HG02840 (cell line): Measurements from ENCODE around the gene TENM4.

Experiments used
- ATAC-seq: cut with Tn5 transposase; IDR thresholded peaks from one replicate; pipeline ENCODE4 v1.9.1; 2021; ENCODE audit warnings: mild to moderate bottlenecking, moderate library complexity, moderate number of reproducible peaks; ENCODE audit not compliant: unreplicated experiment, low FRiP score

TENM4 gene

DNA sequence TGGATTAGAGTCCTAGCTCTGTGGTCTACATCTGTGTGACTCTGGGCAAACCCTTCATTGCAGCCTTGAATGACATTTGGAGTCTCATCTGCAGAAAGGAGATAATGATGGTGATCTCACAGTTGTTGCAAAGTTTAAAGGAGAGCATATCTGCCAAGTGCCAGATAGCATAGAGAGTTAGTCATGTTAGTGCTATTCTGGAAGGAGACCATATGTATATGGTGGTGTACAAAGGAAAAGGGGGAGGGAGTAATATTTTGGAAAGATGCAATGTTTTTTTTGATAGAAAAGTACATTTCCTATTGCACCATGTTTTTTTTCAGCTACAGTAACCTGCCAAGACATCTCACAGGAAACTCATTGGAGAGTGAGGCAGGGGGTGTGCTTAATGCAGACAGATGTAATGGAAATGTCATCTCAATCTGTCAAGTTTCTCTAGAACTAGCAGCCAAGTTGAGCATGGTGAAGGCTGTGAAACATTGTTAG is 774.1 kb downstream of the TENM4 start:
- ATAC-seq: no peak

DNA sequence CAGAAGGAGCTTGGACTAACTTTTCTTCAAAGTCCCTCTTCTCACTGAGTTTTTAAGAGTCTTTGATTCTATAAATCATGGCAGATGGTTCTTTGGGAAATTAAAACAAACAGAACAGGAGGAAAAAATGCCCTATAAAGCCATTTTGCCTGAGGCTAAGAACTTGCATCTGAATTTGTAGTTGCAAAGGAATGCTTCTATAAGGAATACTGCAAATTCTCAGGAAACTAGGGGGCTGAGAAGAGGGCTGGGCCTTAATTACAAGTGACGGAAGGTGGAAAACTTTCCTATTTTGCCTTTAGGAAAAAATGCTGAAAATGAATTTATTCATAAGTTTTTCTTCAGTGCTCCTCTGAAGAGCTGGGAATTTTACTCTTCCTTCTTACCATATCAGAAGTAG is 776.2 kb downstream of the TENM4 start:
- ATAC-seq: no peak

DNA sequence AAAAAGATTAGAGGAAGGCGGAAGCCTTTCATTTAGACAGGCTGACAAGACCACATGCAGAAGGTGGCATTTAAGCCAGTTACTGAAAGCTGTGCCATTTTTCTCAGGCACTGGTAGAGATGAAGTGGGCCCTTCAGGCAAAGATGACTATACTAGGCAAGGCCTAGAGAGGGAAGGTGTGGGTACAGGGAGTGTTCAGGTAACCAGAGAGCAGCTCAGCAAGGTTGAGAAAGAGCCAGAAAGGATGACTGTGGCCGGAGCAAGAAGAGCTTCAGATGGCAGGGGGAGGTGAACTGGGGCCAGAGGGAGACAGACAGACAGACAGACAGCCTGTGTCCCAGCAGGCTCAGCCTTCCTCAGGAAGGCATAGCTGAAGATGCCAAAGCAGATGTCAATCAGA is 778.0 kb downstream of the TENM4 start:
- ATAC-seq: no peak

DNA sequence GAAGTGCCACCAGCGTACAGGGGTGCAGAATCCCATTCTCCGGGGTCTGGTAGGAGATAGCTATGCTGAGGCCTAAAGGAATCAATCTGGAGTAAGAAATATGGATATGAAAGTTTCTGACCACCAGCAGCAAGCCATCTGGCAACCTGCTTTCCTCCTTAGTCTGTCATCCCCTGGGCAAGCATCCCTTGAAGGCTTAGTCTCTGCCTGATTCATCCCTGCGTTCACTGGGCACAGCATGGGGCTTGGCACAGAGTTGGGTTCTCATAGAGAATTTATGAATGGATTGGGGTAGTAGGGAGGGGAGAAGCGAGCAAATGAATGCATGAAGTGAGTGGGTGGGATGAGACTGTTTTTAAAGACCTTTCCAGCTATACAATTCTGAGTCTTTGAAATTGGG is 780.4 kb downstream of the TENM4 start:
- no peak for ATAC-seq

DNA sequence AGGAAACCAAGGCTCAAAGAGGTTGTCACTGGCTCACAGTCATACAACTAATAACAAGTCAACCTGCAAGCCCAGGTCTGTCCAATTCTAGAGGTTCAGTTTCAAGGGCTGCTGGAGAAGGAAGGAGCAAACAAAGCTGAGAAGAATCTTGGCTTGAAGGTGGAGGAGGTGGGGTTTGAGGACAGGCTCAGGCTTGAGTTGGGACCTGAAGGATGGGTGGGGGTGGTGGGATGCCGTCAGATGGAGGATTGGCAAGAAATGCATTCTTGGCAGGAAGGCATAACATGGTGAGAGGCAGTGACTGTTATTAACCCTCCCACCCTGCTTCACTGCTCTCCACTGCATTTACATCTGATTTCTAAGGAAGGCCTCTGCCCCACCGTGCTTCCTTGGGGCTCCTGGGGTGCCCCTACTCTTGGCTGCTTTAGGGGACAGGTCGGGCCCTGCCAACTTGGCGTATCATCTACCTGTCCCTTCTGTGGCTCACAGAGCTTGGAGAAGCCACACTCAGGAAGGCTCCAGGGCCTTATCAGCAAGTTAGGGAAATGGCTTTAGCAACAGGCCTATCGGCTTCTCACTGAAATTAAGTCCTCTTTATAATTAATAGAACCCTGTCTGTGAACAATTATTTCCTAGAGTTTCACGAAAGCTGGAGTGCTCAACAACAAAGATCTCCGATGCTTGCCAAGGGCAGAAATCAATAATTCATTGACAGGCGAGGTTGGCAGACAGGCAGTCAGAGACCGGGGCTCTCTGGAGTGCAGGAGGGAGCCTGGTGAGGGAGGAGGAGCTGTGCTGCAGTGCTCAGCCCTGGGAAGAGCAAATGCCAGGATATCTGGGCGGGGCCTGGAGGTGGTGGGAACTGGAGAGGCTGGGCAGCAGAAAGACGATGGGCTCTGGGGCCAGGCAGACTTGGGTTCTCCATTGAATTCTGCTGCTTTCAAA is 781.2 kb downstream of the TENM4 start:
- no peak for ATAC-seq

DNA sequence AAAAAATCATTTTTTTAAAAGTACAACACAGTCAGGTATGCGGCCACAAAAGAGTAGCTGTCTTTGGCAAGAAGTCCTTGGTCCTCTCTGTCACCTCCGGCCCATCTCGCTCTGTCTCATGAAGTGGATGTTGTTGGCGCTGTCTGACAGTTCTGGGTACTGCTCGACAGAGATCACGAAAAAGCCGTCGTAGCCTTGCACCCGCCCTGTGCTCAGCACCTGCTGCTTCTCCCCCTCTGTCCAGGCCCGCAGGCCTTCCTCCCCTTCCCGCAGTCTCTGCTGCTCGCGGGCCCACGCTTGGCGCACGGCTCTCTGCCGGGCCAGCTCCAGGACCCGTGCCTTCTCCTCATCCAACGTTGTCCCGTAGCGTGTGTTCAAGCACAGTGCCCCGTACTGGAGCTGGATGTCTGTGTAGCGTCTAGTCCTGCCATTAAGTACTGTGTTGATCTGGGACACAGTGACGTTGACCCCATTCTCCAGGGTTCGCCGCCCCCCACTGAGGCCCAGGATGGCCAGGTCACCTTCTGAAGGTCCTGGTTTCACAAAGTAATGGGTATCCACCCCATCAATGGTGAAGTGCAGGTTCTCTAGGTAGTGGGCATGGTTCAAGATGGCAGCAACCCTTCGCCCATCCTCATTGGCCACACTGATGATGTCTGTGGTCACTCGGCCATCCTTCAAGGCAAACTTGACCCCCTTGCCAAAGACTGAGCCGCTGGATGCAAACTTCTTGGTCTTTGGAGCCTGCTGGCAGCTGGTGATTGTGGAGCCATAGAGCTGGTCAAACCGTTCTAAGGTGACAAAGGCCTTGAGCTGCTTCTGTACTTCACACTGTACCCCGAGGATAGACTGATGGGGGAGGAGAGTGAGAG is 782.6 kb downstream of the TENM4 start:
- no peak for ATAC-seq

DNA sequence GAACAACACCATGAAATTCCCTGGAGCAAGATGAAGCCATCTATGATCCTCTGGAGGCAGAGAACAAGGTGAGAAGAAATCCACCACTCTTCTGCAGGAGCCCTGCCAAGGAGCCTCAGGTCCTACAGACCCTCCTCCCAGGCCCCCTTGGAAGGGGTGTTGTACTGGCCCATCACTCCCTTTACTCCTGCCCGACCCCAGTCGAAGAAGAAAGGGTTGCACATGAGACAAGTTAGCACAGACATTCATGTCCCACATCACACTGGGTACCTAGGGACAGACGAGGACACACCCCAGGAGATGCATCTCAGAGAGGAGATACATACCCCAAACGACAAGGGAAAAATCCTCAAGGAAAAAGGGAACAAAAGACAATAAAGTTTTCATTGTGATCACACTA is 783.4 kb downstream of the TENM4 start:
- ATAC-seq: no peak

DNA sequence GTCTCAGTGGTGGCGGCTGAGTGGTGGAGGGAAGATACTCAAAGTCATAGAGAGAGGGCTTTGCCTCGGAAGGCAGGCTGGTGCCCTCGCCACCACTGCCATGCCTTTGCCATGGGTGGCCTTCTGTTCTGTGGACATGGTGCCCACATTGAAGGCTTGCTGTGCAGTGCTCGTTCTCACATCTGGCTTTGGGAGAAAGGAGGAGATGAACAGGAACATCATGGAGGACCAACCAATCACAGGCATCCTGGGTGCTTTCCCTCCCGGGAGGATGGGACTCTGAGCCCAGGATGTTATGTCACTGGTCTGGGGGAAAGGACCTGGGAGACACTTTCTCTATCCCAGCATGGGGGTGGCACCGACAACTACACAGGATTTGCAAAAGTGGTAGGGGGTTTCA is 783.8 kb downstream of the TENM4 start:
- ATAC-seq: no peak

DNA sequence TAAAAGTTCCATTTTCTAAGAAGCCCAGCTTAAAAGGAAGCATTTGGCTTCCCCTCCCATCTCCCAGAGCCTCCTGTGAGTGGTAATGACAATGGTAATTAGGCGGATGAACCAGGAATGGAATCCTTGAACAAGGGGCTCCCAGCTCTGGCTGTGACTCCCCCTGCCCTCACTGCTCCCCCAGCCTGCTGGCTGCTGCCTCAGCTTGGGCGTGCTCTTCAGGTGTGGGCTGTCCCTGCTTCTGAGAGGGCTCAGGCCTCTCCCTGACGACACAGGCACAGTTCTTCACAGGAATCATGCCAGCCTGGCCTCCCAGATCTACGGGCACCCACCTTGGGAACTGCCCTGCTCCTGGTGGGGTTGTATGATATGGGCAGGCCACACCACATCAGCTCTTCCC is 784.5 kb downstream of the TENM4 start:
- ATAC-seq: no peak

DNA sequence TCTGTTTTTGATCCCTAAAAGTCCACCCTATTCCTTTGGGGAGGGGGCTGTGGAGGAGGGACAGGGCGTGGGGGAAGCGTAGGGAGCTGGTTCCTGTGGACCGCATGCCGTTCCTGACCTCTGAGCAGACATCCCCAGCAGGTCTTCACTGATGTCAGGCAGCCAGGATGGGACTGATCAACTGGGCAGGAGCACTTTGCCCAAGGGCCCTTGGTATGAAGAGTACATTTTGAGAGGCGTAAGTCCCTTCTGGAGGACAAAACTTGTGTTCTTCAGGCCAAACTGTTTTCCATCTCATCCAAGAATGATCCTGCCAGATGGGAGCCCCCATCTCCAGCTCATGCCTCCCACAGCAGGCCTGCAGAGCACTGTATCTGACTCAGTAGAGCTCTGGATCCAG is 785.3 kb downstream of the TENM4 start:
- ATAC-seq: no peak

DNA sequence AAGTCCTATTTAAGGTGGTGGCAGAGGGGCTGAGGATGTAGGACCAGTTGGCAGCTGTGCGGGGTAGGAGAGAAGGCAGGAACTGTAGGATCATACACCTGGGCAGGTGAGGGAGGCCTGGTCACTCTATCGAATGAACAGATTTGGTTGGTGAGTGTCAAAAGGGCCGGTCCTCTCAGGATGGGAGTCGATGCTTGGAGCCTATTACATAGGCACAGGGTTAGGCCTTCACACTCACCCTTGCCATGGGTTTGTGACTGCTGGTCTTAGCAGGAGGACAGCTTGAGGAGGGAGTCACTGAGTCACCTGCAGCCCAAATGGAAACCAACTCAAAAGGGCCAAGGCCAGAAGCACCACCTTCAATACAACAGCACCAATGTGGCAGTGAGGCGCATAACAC is 786.0 kb downstream of the TENM4 start:
- no peak for ATAC-seq

DNA sequence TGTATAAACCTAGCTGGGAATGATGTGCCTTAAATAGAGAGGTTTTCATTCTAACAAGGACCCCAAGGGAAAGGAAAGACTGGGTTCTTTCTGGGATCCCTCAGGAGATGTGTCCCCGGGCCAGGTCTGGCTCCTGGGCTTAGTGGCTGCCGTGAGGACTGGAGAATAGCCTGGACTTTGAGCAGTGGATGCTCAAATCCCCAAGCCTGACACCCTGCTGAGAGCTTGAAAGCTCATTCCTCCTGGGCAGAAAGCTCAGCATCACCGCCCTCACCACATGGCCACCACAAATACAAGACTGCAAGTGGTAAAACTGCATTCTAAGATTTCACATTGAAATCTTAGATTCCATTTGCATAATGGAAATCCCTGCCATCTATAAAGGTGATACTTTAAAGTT is 786.8 kb downstream of the TENM4 start:
- ATAC-seq: no peak

DNA sequence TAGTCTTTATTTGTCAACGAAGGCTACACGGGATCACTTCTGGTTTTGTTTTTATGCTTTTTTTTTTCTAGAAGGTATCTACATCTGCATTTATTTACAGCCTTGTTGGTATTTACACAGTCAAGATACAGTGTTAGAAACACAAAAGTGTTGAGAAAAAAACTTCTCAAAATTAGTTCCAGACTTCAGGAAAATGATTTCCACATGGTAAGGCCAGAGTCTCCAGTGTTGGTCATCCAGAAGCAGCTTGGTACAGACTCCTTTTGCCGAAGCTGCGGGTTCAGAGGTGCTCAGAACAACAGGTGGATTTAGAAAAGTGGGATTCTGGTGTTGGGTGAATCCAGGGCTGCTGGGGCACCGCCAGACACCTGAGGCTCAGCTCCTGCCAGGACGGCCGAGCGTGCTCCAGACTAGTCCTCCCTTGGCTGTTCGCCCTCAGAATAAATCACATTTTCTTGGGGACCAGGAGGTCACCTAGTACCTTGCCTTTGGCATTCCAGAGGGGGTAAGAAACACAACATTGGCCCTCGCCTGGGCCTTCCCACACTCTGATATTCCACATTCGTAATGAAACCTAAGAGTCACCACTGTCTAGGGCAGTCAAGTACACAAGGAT is 787.4 kb downstream of the TENM4 start:
- ATAC-seq: no peak

DNA sequence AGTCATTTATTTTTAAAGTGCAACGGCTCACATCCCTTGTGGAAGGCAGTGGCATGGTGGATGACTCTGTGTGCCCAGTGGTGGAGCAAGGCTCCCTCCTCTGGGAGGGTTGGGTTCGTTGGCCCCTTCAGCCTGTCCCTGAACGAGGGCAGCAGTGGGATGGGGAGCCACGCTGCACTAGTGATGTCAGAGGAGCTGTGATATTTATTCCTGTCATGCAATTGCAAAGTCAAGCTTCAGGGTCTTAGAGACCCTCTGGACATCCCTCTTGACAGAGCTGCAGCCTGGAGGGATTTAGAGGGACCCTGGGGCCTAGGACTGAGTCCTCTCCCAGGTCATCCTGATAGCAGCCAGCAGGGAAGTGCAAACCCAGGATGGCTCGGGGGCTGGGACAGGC is 788.0 kb downstream of the TENM4 start:
- no peak for ATAC-seq

DNA sequence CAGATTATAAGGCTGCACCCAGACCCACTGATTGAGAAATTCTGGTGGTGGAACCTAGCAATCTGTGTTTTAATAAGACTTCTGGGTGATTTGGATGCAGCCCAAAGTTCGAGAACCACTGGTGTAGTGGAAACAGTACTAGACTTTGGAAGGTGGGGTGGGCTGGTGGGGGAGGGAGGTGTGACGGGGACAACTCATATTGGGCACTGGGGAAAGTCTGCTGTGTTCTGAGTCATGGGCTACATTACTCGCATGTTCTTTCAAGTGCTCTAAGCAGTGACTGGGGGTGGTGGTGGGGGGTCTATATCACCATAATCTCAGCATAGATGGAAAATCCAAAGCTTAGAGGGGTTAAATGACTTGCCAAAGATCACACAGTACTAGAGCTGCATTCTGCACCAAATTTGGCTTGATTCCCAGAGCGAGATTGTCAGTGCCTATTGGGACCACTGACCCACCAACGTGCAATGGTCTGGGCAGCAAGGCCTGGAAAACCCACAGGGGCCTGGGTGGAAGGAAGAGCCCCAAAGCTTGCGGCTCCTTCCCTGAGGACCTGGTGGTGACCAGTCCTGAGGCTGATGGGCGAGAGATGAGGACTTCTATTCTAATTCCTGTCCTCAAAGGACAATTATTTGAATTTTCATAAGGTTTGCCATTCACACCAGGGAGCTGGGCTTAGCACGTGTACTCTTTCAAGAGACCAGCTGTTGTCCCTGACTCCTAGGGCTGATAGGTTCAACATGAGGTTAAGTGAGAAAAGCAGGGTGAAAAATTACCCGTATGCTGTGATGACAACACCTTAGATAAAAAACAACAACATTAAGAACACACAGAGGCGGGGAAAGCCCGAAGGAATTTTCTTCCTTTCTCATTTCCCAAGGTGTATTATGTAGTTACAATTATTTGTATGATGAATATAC is 788.6 kb downstream of the TENM4 start:
- no peak for ATAC-seq

DNA sequence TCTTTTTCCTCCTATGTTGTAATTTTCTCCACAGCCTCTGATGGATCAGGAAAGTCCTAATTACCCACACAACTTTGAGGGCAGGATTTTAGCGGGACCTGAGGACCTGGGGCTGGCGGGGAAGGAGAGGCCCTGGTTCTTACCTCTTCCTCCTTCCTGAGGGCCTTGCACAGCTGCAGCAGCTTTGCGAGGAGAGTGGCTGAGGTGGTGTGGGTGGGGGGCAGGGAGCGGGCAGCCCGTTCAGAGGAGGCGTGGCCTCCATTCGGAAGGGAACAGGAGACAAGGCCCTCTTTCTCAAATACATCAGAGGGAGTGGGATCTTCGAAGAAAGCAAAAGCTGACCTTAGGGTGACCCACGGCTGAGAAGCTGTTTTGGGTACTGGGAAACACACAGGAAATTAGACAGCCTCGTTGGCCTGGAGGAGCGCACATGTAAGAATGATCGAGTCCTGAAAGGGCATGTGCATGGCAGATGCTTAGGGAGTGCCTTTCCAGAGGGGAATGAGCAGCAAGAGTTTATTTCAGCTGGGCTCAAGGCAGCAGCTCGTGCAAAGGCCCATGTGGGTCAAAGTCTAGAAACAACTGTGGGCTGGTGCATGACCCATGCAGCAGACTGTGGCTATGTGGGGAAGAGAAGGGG is 789.6 kb downstream of the TENM4 start:
- ATAC-seq: no peak

DNA sequence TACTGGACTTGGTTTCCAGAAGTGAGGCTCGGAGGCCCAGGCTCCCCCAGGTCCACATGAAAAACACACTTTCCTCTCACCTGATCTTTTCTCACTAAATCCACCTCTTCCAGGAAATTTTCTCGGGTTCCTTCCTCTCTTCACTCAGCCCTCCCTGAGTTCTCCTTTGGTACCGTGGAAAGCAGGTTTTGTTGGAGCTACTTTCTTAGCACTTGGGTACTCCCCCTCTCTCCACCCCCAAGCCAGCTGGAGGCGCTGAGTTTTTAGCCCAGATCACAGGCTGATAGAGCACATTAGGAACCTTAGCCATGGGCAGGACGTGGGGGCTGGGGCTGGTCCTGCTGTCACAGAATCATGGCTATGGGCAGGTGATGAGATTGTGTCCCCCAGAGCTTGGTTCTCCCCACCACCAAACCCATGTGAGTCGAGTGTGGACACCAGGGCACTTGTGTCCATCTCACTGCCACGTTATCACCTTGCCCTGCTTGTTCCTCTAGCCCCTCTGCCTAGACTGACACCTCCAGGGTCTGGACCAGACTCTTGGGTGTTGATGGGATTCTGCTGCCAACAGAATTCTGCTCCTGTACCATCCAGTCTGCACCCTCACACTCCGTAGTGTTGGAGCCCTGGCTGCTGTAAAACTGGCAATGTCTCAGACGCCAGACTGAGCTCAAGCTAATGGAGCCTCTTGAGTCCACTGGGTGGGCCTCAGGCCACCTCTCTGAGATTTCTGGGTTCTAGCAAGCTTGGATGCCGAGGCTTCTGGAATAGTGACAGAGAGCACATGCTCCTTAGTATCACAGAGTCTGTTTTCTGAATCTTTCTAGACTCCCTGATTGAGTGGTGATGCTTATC is 791.2 kb downstream of the TENM4 start:
- no peak for ATAC-seq
